HAP-1 (cell line): ENCODE results near the gene MYO15B.
A peak's percentile ranks its signal among the peaks of the same experiment; 100 is the strongest.

Experiments used
- DNase-seq, 2 experiments: peaks; one replicate each; pipeline ENCODE4 v3.0.0-alpha.2; 2016 to 2020; ENCODE audit warnings: low spot score in 2 of 2
- H3K27me3 ChIP-seq: fragments of 250-450 bp; sonication (Bioruptor Pico); 2 replicates; pipeline ENCODE4 v1.5.1; 2020; ENCODE audit warnings: low read depth, mild to moderate bottlenecking, moderate library complexity
- H3K36me3 ChIP-seq: fragments of 250-450 bp; sonication (Bioruptor Pico); replicated peaks from 2 replicates; pipeline ENCODE4 v1.5.1; 2020; ENCODE audit warnings: mild to moderate bottlenecking
- H3K4me1 ChIP-seq: fragments of 250-450 bp; sonication (Bioruptor Pico); 2 replicates; pipeline ENCODE4 v1.5.1; 2020; ENCODE audit warnings: mild to moderate bottlenecking
- H3K4me3 ChIP-seq: fragments of 250-450 bp; sonication (Bioruptor Pico); 2 replicates; pipeline ENCODE4 v1.5.1; 2020; ENCODE audit warnings: mild to moderate bottlenecking, moderate library complexity
- H3K9me3 ChIP-seq: fragments of 250-450 bp; sonication (Bioruptor Pico); 2 replicates; pipeline ENCODE4 v1.5.1; 2020; ENCODE audit warnings: mild to moderate bottlenecking, moderate library complexity
- in situ Hi-C: fragments of 300-500 bp; cut with MboI; formaldehyde crosslinking; loops from 3 replicates; pipeline ENCODE4 v1.14.3; 2020; ENCODE audit warnings: low sequenced_read_pairs, inconsistent platforms, mixed read lengths

Gene MYO15B

DNA sequence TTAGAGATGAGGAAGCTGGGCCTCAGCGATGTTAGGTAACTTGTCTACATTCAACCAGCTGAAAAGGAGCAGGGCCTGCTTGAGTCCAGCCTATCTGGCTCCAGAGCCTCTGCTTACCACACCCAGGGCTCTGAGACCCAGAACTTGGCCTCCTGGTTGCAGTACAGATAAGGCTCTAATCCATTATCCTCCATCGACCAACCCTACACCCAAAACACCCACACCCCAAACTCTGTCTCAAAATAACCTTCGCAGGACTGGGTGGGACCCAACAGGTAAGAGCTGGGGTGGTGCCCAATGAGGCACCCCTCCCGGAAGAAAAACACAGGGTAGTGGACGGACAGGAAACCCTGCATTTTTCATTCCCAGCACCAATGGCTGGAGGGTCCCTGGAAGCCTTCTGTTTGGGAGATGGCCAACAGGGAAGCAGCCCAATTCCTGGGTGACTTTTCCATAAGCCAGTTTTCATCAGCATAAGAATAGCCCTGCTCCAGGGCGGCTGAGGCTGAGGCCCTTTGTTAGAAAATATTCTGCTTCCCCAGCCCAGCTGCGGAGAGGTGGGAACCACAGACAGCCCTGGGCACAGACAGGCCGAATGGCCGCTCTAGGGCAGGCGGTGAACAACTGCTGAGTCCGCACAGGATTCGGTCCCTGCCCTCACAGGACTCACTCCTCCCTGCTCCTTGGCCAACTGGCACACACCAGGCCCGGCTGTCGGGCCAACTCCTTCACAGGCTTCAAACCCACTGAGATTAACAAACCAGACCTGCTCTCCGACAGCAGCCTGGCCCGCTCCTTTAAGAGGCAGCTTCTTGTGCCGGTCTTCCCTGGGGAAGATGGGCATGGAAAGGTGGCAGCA, 55.4 kb downstream of the MYO15B start:
- Histone ChIP-seq H3K36me3 (no peaks in the 10 kb centered on the region), H3K27me3 (no peaks in the 10 kb centered on the region), H3K4me1 (peaks cover 11% of the 10 kb centered on the region), H3K9me3 (no peaks in the 10 kb centered on the region), H3K4me3 (no peak overlapping the region)
- peak; percentile 81 to 84 for DNase-seq
- in situ Hi-C loops: no loop called here

DNA sequence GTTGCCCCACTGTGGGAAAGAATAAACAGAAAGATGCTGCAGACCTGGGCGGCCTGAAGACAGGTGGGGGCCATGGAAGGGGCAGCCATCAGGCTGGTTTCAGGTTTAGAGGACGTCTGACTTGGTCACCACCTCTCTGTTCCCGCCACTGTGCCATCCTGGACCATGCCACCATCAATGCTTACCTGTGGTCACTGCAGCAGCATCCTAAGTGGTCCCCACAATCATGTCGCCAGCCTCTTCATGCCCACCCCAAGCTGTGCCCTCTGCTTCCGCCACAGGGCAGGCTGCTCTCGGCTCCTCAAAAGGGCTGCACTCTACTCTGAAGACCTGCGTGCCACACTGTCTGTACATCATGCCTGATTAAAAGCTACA, 56.0 kb downstream of the MYO15B start:
- Histone ChIP-seq H3K36me3 (no peaks in the 10 kb centered on the region), H3K4me1 (peaks cover 11% of the 10 kb centered on the region), H3K9me3 (no peaks in the 10 kb centered on the region), H3K4me3 (no peak overlapping the region), H3K27me3 (no peaks in the 10 kb centered on the region)
- in situ Hi-C loops: no loop called here
- DNase-seq: no peak

DNA sequence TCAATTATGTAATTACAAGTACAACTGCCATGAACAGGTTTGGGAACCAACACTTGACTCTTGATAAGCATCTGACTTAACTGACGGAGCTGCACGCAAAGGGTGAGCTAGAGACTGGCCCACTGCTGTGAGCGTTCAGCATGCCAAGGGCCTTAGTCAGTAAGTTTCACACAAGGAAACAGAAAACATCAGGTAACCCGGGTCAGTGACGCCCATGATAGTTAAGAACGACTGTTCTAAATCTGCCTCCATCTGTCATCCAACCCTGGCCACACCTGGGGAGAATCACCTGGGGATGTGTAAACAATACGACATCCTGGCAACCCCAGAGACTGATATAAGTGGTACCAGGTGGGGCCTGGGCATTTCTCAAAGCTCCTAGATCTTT, 57.9 kb downstream of the MYO15B start:
- Histone ChIP-seq H3K27me3 (no peaks in the 10 kb centered on the region), H3K4me3 (no peak overlapping the region), H3K36me3 (peaks cover 8% of the 10 kb centered on the region), H3K4me1 (peaks cover 11% of the 10 kb centered on the region), H3K9me3 (no peaks in the 10 kb centered on the region)
- DNase-seq: no peak
- in situ Hi-C loops: no loop called here

DNA sequence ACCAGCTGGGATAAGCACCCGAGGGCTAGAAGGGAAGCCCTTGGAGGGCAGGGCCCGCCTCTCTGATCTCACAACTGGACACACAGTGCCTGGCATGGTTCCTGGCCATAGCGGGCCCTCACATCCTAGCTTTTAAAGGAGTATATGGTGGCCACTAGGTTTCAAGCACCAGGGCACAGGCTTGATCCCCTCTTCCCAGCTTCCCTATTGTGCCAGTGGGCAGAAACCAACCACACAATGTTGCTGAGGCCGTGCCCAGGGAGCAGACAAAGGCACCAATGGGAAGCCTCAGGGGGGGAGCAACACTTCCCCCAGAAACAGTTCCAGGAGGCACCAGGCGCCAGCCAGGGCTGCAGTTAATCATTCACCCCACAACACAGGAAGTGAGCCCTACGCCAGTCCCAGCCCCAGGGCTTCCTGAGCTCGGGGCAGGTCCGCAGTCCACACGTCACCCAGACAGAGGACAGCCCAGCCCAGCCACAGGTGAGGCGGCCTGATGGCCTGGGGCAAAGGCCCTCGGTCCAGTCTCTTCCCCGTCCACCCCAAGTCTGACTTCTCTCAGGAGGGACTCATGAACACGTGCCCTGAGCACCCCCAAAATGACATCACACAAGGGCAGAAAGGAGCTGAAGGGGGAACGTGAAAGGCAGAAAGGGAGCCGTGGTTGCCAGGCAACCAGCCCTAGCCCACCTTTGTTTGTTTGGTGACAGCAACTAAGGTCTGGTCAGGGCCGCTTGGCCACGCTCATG, 58.5 kb downstream of the MYO15B start:
- Histone ChIP-seq H3K9me3 (no peaks in the 10 kb centered on the region), H3K27me3 (no peaks in the 10 kb centered on the region), H3K4me3 (no peak overlapping the region), H3K4me1 (peaks cover 11% of the 10 kb centered on the region), H3K36me3 (peaks cover 13% of the 10 kb centered on the region)
- no peak for DNase-seq
- in situ Hi-C loops: no loop called here

DNA sequence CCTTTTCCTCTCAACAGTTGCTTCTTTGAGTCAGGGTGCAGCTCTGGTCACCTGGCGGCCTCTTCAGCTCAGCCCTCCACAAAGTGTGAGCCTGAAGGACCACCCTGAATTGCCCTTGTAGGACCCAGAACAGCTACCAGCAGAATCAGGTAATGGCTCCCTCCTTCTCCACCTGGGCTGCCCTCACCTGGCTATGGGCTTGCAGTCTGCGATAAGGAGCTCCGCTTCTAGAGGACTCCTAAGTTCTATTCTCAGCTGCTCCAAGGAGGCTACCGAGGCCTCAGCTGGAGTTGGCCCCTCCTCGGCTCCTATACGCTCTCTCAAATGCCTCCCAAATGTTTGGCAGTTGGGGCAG, 59.0 kb downstream of the MYO15B start:
- Histone ChIP-seq H3K27me3 (no peaks in the 10 kb centered on the region), H3K36me3 (peaks cover 19% of the 10 kb centered on the region), H3K9me3 (no peaks in the 10 kb centered on the region), H3K4me3 (no peak overlapping the region), H3K4me1 (peaks cover 11% of the 10 kb centered on the region)
- DNase-seq: no peak
- in situ Hi-C loops: no loop called here

DNA sequence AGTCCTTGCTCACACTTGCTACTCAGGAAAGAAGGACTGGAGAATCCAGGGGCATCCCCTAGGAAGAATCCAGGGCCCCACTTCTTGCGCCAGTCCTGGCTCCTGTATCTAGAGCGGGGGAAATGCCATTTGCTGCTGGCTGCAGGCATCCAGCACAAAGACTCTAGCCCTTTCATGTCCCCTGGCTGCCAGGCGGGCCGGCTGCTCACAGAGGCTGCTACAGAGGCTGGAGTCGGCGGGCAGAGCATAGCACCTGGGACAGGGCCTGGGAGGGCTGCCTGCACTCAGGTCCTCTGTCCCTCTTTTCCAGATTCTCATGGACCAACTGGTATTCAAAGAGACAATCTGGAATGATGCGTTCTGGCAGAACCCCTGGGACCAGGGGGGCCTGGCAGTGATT, 59.5 kb downstream of the MYO15B start:
- Histone ChIP-seq H3K9me3 (no peaks in the 10 kb centered on the region), H3K4me3 (no peak overlapping the region), H3K36me3 (peaks cover 21% of the 10 kb centered on the region), H3K27me3 (no peaks in the 10 kb centered on the region), H3K4me1 (peaks cover 11% of the 10 kb centered on the region)
- in situ Hi-C loops: no loop called here
- no peak for DNase-seq

DNA sequence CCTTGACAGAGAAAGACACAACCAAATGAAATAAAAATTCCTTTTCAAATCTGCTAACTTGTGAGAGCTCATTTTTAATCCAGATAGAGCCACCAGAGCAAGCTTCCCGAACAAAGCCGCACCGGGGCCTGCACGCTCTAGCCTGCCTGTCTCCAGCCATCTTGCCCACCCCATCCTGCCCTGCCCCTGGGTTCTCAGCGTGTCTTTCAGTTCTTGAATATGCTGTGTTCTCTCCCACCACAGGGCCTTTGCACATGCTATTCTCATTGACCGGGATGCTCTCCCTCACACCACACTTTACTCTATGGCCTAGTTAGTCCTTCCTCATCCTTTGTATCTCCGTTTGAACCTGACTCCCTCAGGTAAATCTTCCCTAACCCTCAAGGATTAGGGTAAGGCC, 60.3 kb downstream of the MYO15B start:
- H3K4me1 ChIP-seq: peaks cover 8% of the 10 kb centered on the region
- peaks cover 21% of the 10 kb centered on the region for H3K36me3 ChIP-seq
- no peaks in the 10 kb centered on the region for H3K27me3 ChIP-seq
- in situ Hi-C loops: no loop called here
- DNase-seq: no peak
- no peak overlapping the region for H3K4me3 ChIP-seq
- no peaks in the 10 kb centered on the region for H3K9me3 ChIP-seq

DNA sequence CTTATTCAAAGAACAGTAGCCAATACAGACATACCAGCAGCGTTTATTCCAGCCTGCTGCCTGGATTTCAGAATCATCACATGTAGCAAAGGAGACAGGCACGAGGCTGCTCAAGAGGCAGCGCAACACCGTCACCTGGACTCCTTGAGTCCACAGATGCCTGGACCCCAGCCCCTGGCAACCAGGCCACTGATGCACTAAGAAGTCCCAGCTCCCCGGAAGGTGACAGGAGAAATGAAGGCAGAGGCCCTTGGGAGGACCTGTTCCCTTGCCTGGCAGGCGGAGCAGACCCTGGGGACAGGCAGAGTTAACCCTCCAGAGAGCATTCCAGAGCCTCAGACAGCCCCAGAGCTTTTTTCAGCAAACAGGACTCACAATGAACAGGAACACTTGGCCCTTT, 62.1 kb downstream of the MYO15B start:
- DNase-seq: no peak
- Histone ChIP-seq H3K4me3 (no peak overlapping the region), H3K4me1 (no peaks in the 10 kb centered on the region), H3K27me3 (no peaks in the 10 kb centered on the region), H3K36me3 (peaks cover 28% of the 10 kb centered on the region), H3K9me3 (no peaks in the 10 kb centered on the region)
- in situ Hi-C loops: no loop called here

DNA sequence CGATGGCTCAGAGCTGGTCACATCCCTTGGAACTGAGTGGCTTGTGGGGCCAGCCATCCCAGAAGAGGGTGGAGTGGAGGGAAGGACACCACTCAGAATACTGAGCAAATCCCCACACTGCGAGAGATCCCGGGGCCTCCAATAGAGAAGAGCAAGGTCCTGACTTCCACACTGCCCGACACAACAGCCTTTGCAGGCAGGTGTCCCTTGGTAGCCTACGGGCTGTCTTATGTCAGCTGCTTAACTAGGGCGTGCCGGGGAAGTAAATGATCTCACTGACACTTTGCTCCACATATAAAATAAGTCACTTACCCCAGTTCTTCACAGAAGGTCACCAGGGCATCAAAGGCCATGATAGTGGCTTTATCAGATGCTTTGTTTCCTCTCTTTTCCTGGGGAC, 63.3 kb downstream of the MYO15B start:
- DNase-seq: no peak
- H3K27me3 ChIP-seq: no peaks in the 10 kb centered on the region
- in situ Hi-C loops: no loop called here
- no peaks in the 10 kb centered on the region for H3K4me1 ChIP-seq
- peaks cover 33% of the 10 kb centered on the region for H3K36me3 ChIP-seq
- H3K4me3 ChIP-seq: no peak overlapping the region
- no peaks in the 10 kb centered on the region for H3K9me3 ChIP-seq

DNA sequence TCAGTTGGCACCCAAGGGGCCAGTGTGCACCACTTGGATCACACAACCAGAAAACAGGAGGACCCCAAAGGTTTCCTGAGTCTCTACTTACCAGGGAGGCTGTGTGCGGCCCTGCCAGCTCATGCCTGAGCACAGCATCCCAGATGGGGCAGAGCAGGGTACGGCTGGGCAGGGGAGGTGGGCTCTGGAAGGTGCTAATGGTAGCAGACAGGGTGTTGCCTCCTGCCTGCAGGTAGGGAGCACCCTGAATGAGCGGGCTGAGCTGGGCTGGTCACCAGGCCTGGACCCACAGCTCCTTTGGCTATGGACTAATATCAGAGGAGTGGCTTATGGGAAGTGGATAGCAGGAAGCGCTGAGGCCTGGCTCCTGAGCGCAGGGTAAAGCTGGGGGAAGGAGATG, 64.7 kb downstream of the MYO15B start:
- H3K9me3 ChIP-seq: no peaks in the 10 kb centered on the region
- in situ Hi-C loops: no loop called here
- no peaks in the 10 kb centered on the region for H3K27me3 ChIP-seq
- H3K4me1 ChIP-seq: no peaks in the 10 kb centered on the region
- no peak overlapping the region for H3K4me3 ChIP-seq
- DNase-seq: no peak
- peaks cover 37% of the 10 kb centered on the region for H3K36me3 ChIP-seq

DNA sequence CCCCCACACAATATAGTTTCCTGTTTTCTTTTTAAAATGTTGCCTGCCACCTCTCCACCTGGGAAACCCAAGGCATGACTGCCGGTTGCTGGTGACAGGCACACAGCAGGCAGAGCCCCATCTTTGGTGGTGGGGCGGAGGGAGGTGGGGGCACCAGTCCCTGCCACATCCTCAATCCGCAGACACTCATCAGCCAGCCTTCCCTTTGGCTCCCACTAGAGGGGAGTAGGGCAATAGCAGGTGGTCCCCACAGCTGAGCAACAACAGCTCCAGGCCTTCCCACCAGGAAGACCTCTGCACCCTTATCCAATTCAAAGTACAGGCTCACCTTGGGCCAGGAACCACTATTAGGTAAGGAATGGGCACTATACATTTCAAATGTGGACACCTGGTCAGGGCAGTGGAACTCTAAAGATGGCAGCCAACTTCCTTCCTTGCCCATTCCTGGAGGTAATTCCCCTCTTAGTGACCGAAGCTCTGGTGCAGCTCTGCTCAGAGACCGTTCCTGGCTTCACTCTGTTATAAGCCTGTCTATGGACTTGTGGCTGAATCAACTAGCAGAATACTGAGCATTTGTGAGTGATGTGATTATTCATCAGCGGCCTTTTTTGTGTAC, 65.4 kb downstream of the MYO15B start:
- H3K9me3 ChIP-seq: no peaks in the 10 kb centered on the region
- DNase-seq: peak; percentile 28 to 62
- no peaks in the 10 kb centered on the region for H3K27me3 ChIP-seq
- no peak overlapping the region for H3K4me3 ChIP-seq
- in situ Hi-C loops: no loop called here
- no peaks in the 10 kb centered on the region for H3K4me1 ChIP-seq
- peaks cover 40% of the 10 kb centered on the region for H3K36me3 ChIP-seq

DNA sequence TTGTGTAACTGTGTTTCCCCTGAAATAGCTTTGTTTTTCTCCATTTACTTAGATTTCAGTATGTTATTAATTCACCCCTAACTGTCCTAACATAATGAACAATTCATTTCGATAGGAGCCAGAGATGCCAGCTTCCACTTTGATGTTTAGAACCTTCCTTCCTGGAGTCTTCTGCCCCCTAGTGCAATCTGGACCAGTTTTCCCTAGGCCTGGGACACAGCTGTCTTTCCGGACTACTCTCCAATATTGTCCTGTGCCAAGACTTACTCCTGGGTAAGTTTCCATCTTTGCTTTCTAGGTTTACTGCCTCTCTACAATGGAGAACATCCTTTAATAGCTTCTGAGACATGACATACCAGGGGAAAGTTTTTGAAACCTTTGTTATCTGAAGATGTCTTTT, 66.6 kb downstream of the MYO15B start:
- Histone ChIP-seq H3K4me3 (no peak overlapping the region), H3K4me1 (no peaks in the 10 kb centered on the region), H3K36me3 (peaks cover 42% of the 10 kb centered on the region), H3K9me3 (no peaks in the 10 kb centered on the region), H3K27me3 (no peaks in the 10 kb centered on the region)
- DNase-seq: no peak
- in situ Hi-C loops: no loop called here

DNA sequence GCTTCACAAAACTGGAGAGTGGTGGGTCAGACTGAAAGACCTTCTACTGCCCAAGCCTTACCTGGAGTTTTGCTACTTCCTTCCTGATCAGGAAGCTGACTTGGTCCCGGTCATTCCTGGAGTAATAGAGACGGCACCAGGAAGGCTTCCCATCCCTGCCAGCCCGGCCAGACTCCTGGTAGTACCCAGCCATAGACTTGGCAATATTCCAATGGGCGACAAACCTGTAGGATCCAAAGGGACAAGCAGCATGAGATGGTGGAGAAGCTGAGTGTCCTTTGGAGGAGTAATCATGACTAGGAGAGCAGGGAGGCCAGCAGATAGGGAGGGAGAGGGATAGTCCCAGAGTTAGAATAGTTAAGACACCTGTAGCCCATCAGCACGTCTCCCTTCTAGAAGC, 70.6 kb downstream of the MYO15B start:
- Histone ChIP-seq H3K4me1 (no peaks in the 10 kb centered on the region), H3K9me3 (no peaks in the 10 kb centered on the region), H3K36me3 (peaks cover 44% of the 10 kb centered on the region), H3K27me3 (no peaks in the 10 kb centered on the region), H3K4me3 (no peak overlapping the region)
- in situ Hi-C loops: no loop called here
- no peak for DNase-seq

DNA sequence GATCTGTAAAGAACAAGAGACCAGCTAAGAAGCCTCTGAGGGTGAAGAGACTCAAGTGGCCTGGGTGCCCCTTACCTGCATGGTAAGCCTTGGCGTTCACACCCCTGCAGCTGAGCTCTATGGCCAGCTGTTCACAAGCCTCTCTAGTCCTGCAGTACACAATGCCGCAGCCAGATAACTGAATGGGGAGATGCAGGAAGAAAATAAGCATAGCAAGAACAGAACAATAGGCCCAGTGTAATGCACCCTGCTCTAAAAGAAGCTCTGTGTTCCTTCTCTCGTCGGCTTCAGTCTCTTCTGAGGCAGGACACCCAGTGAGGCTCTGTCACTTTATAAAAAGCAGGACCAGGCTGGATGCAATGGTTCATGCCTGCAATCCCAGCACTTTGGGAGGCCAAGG, 73.9 kb downstream of the MYO15B start:
- no peaks in the 10 kb centered on the region for H3K27me3 ChIP-seq
- H3K9me3 ChIP-seq: no peaks in the 10 kb centered on the region
- H3K4me3 ChIP-seq: no peak overlapping the region
- in situ Hi-C loops: no loop called here
- DNase-seq: no peak
- H3K36me3 ChIP-seq: peaks cover 32% of the 10 kb centered on the region
- peaks cover 9% of the 10 kb centered on the region for H3K4me1 ChIP-seq
